A673 (cell line): ENCODE results near the gene KDM6B. TPM values are rescaled to one million over a fixed set of nuclear protein-coding genes. Genes with fewer than 3 reads are reported as not detected.

Source experiments
- BruUV-seq: library from RNA; stranded (reverse); fragments of 400-500 nt; replicated peaks from 2 replicates; lab custom pipeline; 2021; lab: Mats Ljungman, UMichigan
- CTCF ChIA-PET: fragments of 300-600 bp; sonication (Branson Sonifier 250); formaldehyde crosslinking; loops from one replicate; lab custom pipeline; 2022; ENCODE audit warnings: antibody characterized with exemption; lab: Charles Lee
- POLR2A ChIA-PET: fragments of 300-600 bp; sonication (Branson Sonifier 250); formaldehyde crosslinking; loops from one replicate; lab custom pipeline; 2022; ENCODE audit warnings: antibody characterized with exemption; ENCODE audit not compliant: low non-redundant PET; lab: Charles Lee
- DNase-seq: peaks from one replicate; pipeline ENCODE4 v3.0.0-alpha.2; 2015; ENCODE audit warnings: low spot score
- H3K27ac ChIP-seq: fragments of 200-600 bp; sonication (generic); 2 replicates; pipeline ENCODE4 v1.5.1; 2016; ENCODE audit warnings: mixed run types, low read depth, mild to moderate bottlenecking, mixed read lengths, antibody characterized with exemption, low read length; ENCODE audit not compliant: poor library complexity, severe bottlenecking
- H3K27me3 ChIP-seq: fragments of 200-600 bp; sonication (generic); replicated peaks from 2 replicates; pipeline ENCODE4 v1.6.1; 2017; ENCODE audit warnings: mixed run types, low read depth, mild to moderate bottlenecking, mixed read lengths, antibody characterized with exemption, low read length; ENCODE audit not compliant: insufficient read depth, poor library complexity
- H3K36me3 ChIP-seq: fragments of 200-600 bp; sonication (generic); 2 replicates; pipeline ENCODE4 v1.6.1; 2016; ENCODE audit warnings: mixed run types, mild to moderate bottlenecking, mixed read lengths, antibody characterized with exemption, low read length; ENCODE audit not compliant: insufficient read depth, poor library complexity, severe bottlenecking
- H3K4me1 ChIP-seq: fragments of 200-600 bp; sonication (generic); 2 replicates; pipeline ENCODE4 v1.6.1; 2017; ENCODE audit warnings: mixed run types, mild to moderate bottlenecking, mixed read lengths, antibody characterized with exemption, low read length; ENCODE audit not compliant: insufficient read depth, poor library complexity, severe bottlenecking
- H3K4me3 ChIP-seq: fragments of 200-600 bp; sonication (generic); 2 replicates; pipeline ENCODE4 v1.5.1; 2016; ENCODE audit warnings: low read depth, mixed run types, mild to moderate bottlenecking, mixed read lengths, low read length; ENCODE audit not compliant: poor library complexity, severe bottlenecking
- H3K9me3 ChIP-seq: fragments of 200-600 bp; sonication (generic); 2 replicates; pipeline ENCODE4 v1.6.1; 2016; ENCODE audit warnings: mixed run types, low read depth, mild to moderate bottlenecking, mixed read lengths, antibody characterized with exemption, low read length; ENCODE audit not compliant: poor library complexity, severe bottlenecking
- CTCF ChIP-seq: fragments of 300-800, 200-600 bp; sonication (generic); conservative IDR thresholded peaks from 2 replicates; pipeline ENCODE4 v1.5.1; 2017; ENCODE audit warnings: low read depth, mild to moderate bottlenecking, antibody characterized with exemption, low read length, moderate library complexity, mixed read lengths
- EZH2 ChIP-seq: fragments of 200-600 bp; sonication (generic); IDR thresholded peaks from 2 replicates; pipeline ENCODE4 v1.6.1; 2017; ENCODE audit warnings: borderline replicate concordance, low read depth, mild to moderate bottlenecking, mixed read lengths, antibody characterized with exemption, low read length; ENCODE audit not compliant: poor library complexity, severe bottlenecking
- intact Hi-C: fragments of 100-400 bp; cut with micrococcal nuclease; formaldehyde crosslinking; loops from one replicate; pipeline ENCODE4 v1.10.0; 2022; ENCODE audit not compliant: unreplicated experiment
- total RNA-seq: library from RNA; stranded (reverse); gene quantifications from 2 replicates; pipeline ENCODE4 v1.2.3, GENCODE V29; 2021

Gene KDM6B
- total RNA-seq, 1 experiment from 2014 or later = 46.8 TPM

GRCh38 chr17:7794075-7794663 is 39.8 kb upstream of the KDM6B start:
- ChIA-PET POLR2A (no interaction called here), CTCF (no interaction called here)

GRCh38 chr17:7797976-7798375 is 36.0 kb upstream of the KDM6B start:
- intact Hi-C loops = no loop called here
- H3K27ac ChIP-seq = no peak overlapping the region
- no peak for DNase-seq
- BruUV-seq = no TSS peak
- no peak overlapping the region for H3K4me3 ChIP-seq
- ChIA-PET POLR2A (no interaction called here), CTCF (interaction anchor here (0.6 kb wide), 1 partner anchor 226 kb away, joined by 3 read pairs; no protein-coding TSS in a partner anchor)
- H3K36me3 ChIP-seq = no peaks in the 10 kb centered on the region
- H3K9me3 ChIP-seq = no peaks in the 10 kb centered on the region
- no peak for TF ChIP-seq CTCF
- no peak for TF ChIP-seq EZH2
- no peaks in the 10 kb centered on the region for H3K4me1 ChIP-seq
- H3K27me3 ChIP-seq = no peaks in the 10 kb centered on the region

More at GRCh38 chr17:7794075-7794663, 39.8 kb upstream of the KDM6B start:
- TF ChIP-seq EZH2 (no peak), CTCF (no peak)
- intact Hi-C loops = no loop called here
- no peak for DNase-seq
- Histone ChIP-seq H3K27me3 (no peaks in the 10 kb centered on the region), H3K27ac (no peak overlapping the region), H3K9me3 (no peaks in the 10 kb centered on the region), H3K4me1 (no peaks in the 10 kb centered on the region), H3K4me3 (no peak overlapping the region), H3K36me3 (no peaks in the 10 kb centered on the region)
- BruUV-seq = no TSS peak

- ChIA-PET POLR2A (no interaction called here), CTCF (no interaction called here)
- Histone ChIP-seq H3K4me3 (no peak overlapping the region), H3K9me3 (no peaks in the 10 kb centered on the region), H3K4me1 (no peaks in the 10 kb centered on the region), H3K27me3 (no peaks in the 10 kb centered on the region), H3K36me3 (no peaks in the 10 kb centered on the region), H3K27ac (no peak overlapping the region)
- TF ChIP-seq EZH2 (no peak), CTCF (no peak)
- intact Hi-C loops = no loop called here
- BruUV-seq = no TSS peak
- DNase-seq = no peak
These were observed 35.2 kb upstream of the KDM6B start for GRCh38 chr17:7798839-7799238.
